ENCODE measurements around the gene ITLN1.

DNA sequence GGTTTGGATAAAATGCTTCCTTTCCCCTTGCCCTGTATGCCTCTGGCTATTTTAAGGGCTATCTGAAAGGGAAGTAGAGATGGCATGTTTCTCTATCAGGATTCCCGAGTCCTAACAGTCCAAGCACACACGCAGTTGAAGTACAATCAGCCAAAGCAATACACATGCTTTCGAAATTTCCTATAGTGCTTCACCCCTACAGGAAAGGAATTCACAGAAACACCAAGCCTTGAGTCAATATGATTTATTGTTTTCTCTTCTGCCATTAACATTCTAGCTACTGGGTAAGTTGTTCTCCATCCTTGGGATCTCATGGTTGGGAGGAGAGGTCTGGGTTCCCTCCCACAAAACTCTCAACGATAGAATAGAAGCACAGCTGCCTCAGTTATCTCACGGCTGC, 8.7 kb downstream of the ITLN1 start:
- TF ChIP-seq, protein P1, sequence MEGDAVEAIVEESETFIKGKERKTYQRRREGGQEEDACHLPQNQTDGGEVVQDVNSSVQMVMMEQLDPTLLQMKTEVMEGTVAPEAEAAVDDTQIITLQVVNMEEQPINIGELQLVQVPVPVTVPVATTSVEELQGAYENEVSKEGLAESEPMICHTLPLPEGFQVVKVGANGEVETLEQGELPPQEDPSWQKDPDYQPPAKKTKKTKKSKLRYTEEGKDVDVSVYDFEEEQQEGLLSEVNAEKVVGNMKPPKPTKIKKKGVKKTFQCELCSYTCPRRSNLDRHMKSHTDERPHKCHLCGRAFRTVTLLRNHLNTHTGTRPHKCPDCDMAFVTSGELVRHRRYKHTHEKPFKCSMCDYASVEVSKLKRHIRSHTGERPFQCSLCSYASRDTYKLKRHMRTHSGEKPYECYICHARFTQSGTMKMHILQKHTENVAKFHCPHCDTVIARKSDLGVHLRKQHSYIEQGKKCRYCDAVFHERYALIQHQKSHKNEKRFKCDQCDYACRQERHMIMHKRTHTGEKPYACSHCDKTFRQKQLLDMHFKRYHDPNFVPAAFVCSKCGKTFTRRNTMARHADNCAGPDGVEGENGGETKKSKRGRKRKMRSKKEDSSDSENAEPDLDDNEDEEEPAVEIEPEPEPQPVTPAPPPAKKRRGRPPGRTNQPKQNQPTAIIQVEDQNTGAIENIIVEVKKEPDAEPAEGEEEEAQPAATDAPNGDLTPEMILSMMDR (IDR thresholded peaks at IDR 0.05 in 8 of 11, conservative IDR thresholded peaks at IDR 0.05 in 3 of 11): no peak
- no peak for TF ChIP-seq POLR2AphosphoS5 (IDR thresholded peaks at IDR 0.05)
